Neural cell (in vitro differentiated cells): Measurements from ENCODE around the gene ZNF860. TPM values are rescaled to one million over a fixed set of nuclear protein-coding genes. Genes with fewer than 3 reads are reported as not detected.

Source experiments
- H2AFZ ChIP-seq: fragments of 200-600, 300-800 bp; sonication (generic), shearing (Covaris generic); 2 replicates; pipeline ENCODE4 v1.6.0; 2014; ENCODE audit warnings: low read depth, mild to moderate bottlenecking, antibody characterized with exemption, low read length, moderate library complexity
- H3F3A ChIP-seq: fragments of 200-600 bp; shearing (Covaris generic); 2 replicates; pipeline ENCODE4 v1.6.1; 2016; ENCODE audit warnings: mild to moderate bottlenecking, moderate library complexity, mixed read lengths, antibody characterized with exemption, low read length; ENCODE audit not compliant: insufficient read depth, poor library complexity, severe bottlenecking
- H3K27ac ChIP-seq: fragments of 200-600, 300-800 bp; sonication (generic), shearing (Covaris generic); 2 replicates; pipeline ENCODE4 v1.5.1; 2014; ENCODE audit warnings: mild to moderate bottlenecking, low read length, moderate library complexity
- H3K27me3 ChIP-seq: fragments of 300-800, 200-600 bp; sonication (generic), shearing (Covaris generic); 2 replicates; pipeline ENCODE4 v1.6.0; 2014; ENCODE audit warnings: mild to moderate bottlenecking, low read depth, low read length, moderate library complexity; ENCODE audit not compliant: insufficient read depth
- H3K36me3 ChIP-seq: fragments of 300-800, 200-600 bp; sonication (generic), shearing (Covaris generic); 2 replicates; pipeline ENCODE4 v1.5.1; 2014; ENCODE audit warnings: mild to moderate bottlenecking, antibody characterized with exemption, low read length, moderate library complexity; ENCODE audit not compliant: insufficient read depth
- H3K4me2 ChIP-seq: fragments of 300-800, 200-600 bp; sonication (generic), shearing (Covaris generic); 2 replicates; pipeline ENCODE4 v1.6.0; 2014; ENCODE audit warnings: mild to moderate bottlenecking, low read length
- H3K4me3 ChIP-seq: fragments of 300-800, 200-600 bp; sonication (generic), shearing (Covaris generic); 2 replicates; pipeline ENCODE4 v1.5.1; 2014; ENCODE audit warnings: mild to moderate bottlenecking, low read length, moderate library complexity
- H3K79me2 ChIP-seq: fragments of 200-600 bp; shearing (Covaris generic); replicated peaks from 2 replicates; pipeline ENCODE4 v1.6.0; 2014; ENCODE audit warnings: mild to moderate bottlenecking, low read length, moderate library complexity; ENCODE audit not compliant: insufficient read depth
- H3K9ac ChIP-seq: fragments of 300-800, 200-600 bp; sonication (generic), shearing (Covaris generic); 2 replicates; pipeline ENCODE4 v1.6.1; 2016; ENCODE audit warnings: mild to moderate bottlenecking, low read length, mixed read lengths
- H3K9me2 ChIP-seq: fragments of 200-600 bp; shearing (Covaris generic); 2 replicates; pipeline ENCODE4 v1.6.1; 2016; ENCODE audit warnings: mild to moderate bottlenecking, low read length, mixed read lengths; ENCODE audit not compliant: insufficient read depth
- H3K9me3 ChIP-seq: fragments of 200-600, 300-800 bp; sonication (generic), shearing (Covaris generic); 2 replicates; pipeline ENCODE4 v1.6.1; 2016; ENCODE audit warnings: mild to moderate bottlenecking, mixed run types, low read length, moderate library complexity, mixed read lengths
- H4K20me1 ChIP-seq: fragments of 200-600 bp; shearing (Covaris generic); 2 replicates; pipeline ENCODE4 v1.6.1; 2016; ENCODE audit warnings: mild to moderate bottlenecking, mixed run types; ENCODE audit not compliant: insufficient read depth
- EP300 ChIP-seq: fragments of 450-650 bp; conservative IDR thresholded peaks from 2 replicates; pipeline ENCODE4 v1.6.1; 2014; ENCODE audit warnings: antibody characterized with exemption, mild to moderate bottlenecking, moderate library complexity; ENCODE audit not compliant: poor library complexity, severe bottlenecking
- EZH2 ChIP-seq: fragments of 200-600, 300-800 bp; shearing (Covaris generic), sonication (generic); IDR thresholded peaks from 2 replicates; pipeline ENCODE4 v1.6.1; 2014; ENCODE audit warnings: antibody characterized with exemption, low read length, borderline replicate concordance, mild to moderate bottlenecking; ENCODE audit not compliant: insufficient read depth, poor library complexity, severe bottlenecking
- MXI1 ChIP-seq: fragments of 450-650 bp; conservative IDR thresholded peaks from 2 replicates; pipeline ENCODE4 v1.6.1; 2014; ENCODE audit warnings: antibody characterized with exemption, mild to moderate bottlenecking; ENCODE audit not compliant: poor library complexity, severe bottlenecking
- POLR2AphosphoS5 ChIP-seq: IDR thresholded peaks from 2 replicates; pipeline ENCODE4 v1.6.1; 2012
- RAD21 ChIP-seq: fragments of 450-650 bp; conservative IDR thresholded peaks from 2 replicates; pipeline ENCODE4 v1.6.1; 2014; ENCODE audit warnings: antibody characterized with exemption, mild to moderate bottlenecking, moderate library complexity
- SMC3 ChIP-seq: fragments of 450-650 bp; conservative IDR thresholded peaks from 2 replicates; pipeline ENCODE4 v1.6.1; 2014; ENCODE audit warnings: antibody characterized with exemption, mild to moderate bottlenecking, moderate library complexity; ENCODE audit not compliant: poor library complexity
- TAF1 ChIP-seq: IDR thresholded peaks from 2 replicates; pipeline ENCODE4 v1.6.1; 2012; ENCODE audit warnings: low read depth
- polyA plus RNA-seq: library from polyadenylated mRNA; depleted of rRNA; stranded (reverse); fragments of >200 nt; gene quantifications from 2 replicates; pipeline ENCODE4 v1.2.3, GENCODE V29; 2014
- TF ChIP-seq, protein P1 (sequence below): IDR thresholded peaks from 2 replicates; pipeline ENCODE4 v1.6.1; 2012; ENCODE audit warnings: borderline replicate concordance
- TF ChIP-seq, protein P2 (sequence below): fragments of 450-650 bp; IDR thresholded peaks from 2 replicates; pipeline ENCODE4 v1.5.1; 2014; ENCODE audit warnings: antibody characterized with exemption, mild to moderate bottlenecking, moderate library complexity; ENCODE audit not compliant: poor library complexity, severe bottlenecking

Gene ZNF860
- polyA plus RNA-seq, 1 donor from 2014 or later = 1.2 TPM

- Histone ChIP-seq H3K4me3 (no peak overlapping the region), H3K27me3 (no peaks in the 10 kb centered on the region), H2AFZ (no peak overlapping the region), H3K36me3 (no peaks in the 10 kb centered on the region), H4K20me1 (no peaks in the 10 kb centered on the region), H3K27ac (no peak overlapping the region), H3K9me3 (no peaks in the 10 kb centered on the region), H3F3A (no peaks in the 10 kb centered on the region), H3K9me2 (no peaks in the 10 kb centered on the region), H3K4me2 (no peak overlapping the region), H3K79me2 (no peaks in the 10 kb centered on the region), H3K9ac (no peak overlapping the region)
- TF ChIP-seq, protein P1, sequence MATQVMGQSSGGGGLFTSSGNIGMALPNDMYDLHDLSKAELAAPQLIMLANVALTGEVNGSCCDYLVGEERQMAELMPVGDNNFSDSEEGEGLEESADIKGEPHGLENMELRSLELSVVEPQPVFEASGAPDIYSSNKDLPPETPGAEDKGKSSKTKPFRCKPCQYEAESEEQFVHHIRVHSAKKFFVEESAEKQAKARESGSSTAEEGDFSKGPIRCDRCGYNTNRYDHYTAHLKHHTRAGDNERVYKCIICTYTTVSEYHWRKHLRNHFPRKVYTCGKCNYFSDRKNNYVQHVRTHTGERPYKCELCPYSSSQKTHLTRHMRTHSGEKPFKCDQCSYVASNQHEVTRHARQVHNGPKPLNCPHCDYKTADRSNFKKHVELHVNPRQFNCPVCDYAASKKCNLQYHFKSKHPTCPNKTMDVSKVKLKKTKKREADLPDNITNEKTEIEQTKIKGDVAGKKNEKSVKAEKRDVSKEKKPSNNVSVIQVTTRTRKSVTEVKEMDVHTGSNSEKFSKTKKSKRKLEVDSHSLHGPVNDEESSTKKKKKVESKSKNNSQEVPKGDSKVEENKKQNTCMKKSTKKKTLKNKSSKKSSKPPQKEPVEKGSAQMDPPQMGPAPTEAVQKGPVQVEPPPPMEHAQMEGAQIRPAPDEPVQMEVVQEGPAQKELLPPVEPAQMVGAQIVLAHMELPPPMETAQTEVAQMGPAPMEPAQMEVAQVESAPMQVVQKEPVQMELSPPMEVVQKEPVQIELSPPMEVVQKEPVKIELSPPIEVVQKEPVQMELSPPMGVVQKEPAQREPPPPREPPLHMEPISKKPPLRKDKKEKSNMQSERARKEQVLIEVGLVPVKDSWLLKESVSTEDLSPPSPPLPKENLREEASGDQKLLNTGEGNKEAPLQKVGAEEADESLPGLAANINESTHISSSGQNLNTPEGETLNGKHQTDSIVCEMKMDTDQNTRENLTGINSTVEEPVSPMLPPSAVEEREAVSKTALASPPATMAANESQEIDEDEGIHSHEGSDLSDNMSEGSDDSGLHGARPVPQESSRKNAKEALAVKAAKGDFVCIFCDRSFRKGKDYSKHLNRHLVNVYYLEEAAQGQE = no peak
- TF ChIP-seq EZH2 = no peak
- TF ChIP-seq, protein P2, sequence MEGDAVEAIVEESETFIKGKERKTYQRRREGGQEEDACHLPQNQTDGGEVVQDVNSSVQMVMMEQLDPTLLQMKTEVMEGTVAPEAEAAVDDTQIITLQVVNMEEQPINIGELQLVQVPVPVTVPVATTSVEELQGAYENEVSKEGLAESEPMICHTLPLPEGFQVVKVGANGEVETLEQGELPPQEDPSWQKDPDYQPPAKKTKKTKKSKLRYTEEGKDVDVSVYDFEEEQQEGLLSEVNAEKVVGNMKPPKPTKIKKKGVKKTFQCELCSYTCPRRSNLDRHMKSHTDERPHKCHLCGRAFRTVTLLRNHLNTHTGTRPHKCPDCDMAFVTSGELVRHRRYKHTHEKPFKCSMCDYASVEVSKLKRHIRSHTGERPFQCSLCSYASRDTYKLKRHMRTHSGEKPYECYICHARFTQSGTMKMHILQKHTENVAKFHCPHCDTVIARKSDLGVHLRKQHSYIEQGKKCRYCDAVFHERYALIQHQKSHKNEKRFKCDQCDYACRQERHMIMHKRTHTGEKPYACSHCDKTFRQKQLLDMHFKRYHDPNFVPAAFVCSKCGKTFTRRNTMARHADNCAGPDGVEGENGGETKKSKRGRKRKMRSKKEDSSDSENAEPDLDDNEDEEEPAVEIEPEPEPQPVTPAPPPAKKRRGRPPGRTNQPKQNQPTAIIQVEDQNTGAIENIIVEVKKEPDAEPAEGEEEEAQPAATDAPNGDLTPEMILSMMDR = peak; percentile 43
- no peak for TF ChIP-seq MXI1
- peak; percentile 36 for TF ChIP-seq SMC3
- no peak for TF ChIP-seq EP300
- TF ChIP-seq POLR2AphosphoS5 = no peak
- TF ChIP-seq RAD21 = peak; percentile 26
- no peak for TF ChIP-seq TAF1
Measured at GRCh38 chr3:32018757-32019564, 37.4 kb downstream of the ZNF860 start.

DNA sequence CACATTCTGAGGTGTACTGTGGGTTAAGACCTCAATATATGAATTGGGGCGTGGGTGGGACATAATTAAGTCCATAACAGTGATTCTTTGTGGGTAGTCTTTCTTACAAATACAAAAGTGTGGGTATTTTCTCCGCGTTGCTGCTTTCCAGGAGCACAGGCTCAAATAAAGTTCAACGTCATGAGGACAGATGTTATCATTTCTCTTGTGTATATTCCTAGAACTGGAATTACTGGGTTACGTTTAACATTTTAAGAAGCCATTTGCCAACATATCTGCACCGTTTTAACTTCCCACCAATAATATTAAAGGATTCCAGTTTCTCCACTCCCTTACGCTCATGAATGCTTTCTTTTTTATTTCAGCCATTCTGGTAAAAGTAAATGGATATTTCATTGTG lies 39.6 kb downstream of the ZNF860 start:
- no peak overlapping the region for H3K27ac ChIP-seq
- H3K79me2 ChIP-seq = no peaks in the 10 kb centered on the region
- TF ChIP-seq EP300 (no peak), EZH2 (no peak)
- no peaks in the 10 kb centered on the region for H3F3A ChIP-seq
- H3K27me3 ChIP-seq = no peaks in the 10 kb centered on the region
- H3K4me2 ChIP-seq = no peak overlapping the region
- H3K9ac ChIP-seq = no peak overlapping the region
- no peaks in the 10 kb centered on the region for H3K36me3 ChIP-seq
- no peaks in the 10 kb centered on the region for H3K9me3 ChIP-seq
- H4K20me1 ChIP-seq = no peaks in the 10 kb centered on the region
- no peaks in the 10 kb centered on the region for H3K9me2 ChIP-seq
- no peak overlapping the region for H2AFZ ChIP-seq
- no peak overlapping the region for H3K4me3 ChIP-seq
